Mammary epithelial cell (primary cell): ENCODE measurements around the gene TUBD1.

Experiments
- EZH2 ChIP-seq: IDR thresholded peaks from 2 replicates; pipeline ENCODE4 v1.6.1; 2012; ENCODE audit warnings: low read length, inconsistent platforms, borderline replicate concordance
- TF ChIP-seq, protein P1 (sequence below), 2 donors: IDR thresholded peaks in 1 of 2; conservative IDR thresholded peaks in 1 of 2; 2 replicates each; pipeline ENCODE4 v1.5.1; 2011 to 2012; ENCODE audit warnings: inconsistent platforms in 2 of 2, low read length in 2 of 2, mild to moderate bottlenecking in 2 of 2, control low read depth in 1 of 2, low read depth in 1 of 2; ENCODE audit not compliant: insufficient read depth in 1 of 2; ENCODE audit errors: extremely low read depth in 1 of 2

DNA sequence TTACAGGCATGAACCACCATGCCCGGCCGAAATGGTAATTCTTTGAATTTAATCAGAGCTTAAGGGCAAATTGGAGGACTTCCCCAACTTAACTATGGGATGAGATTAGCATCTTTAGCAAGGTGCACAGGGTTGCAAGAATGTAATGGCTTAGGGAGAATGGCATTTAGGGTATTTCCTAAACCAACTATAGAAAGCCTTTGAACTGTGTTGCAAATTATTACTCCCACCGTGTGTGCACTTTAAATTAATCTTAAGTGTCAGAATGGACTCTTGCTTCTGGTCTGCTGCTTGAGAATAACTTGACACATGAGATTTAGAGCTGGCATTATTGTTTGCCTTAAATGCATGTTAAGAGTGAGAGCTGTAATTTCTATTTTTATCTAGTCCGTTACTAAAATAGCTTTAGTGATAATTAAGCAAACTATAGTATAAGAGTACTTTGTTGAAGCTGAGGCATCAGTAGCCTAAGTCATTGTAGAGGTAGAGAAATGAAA, 59.8 kb downstream of the TUBD1 start:
- TF ChIP-seq, protein P1, sequence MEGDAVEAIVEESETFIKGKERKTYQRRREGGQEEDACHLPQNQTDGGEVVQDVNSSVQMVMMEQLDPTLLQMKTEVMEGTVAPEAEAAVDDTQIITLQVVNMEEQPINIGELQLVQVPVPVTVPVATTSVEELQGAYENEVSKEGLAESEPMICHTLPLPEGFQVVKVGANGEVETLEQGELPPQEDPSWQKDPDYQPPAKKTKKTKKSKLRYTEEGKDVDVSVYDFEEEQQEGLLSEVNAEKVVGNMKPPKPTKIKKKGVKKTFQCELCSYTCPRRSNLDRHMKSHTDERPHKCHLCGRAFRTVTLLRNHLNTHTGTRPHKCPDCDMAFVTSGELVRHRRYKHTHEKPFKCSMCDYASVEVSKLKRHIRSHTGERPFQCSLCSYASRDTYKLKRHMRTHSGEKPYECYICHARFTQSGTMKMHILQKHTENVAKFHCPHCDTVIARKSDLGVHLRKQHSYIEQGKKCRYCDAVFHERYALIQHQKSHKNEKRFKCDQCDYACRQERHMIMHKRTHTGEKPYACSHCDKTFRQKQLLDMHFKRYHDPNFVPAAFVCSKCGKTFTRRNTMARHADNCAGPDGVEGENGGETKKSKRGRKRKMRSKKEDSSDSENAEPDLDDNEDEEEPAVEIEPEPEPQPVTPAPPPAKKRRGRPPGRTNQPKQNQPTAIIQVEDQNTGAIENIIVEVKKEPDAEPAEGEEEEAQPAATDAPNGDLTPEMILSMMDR (conservative IDR thresholded peaks at IDR 0.05 in 1 of 2, IDR thresholded peaks at IDR 0.05 in 1 of 2; ENCODE audit: extremely low read depth in 1 of 2, insufficient read depth in 1 of 2, low read depth in 1 of 2, low read length in 2 of 2), result no peak
- no peak for TF ChIP-seq EZH2
